Stimulated activated CD4-positive, alpha-beta T cell treated with anti-CD3 and anti-CD28 coated beads, TNF-alpha, amount 100 ng/mL, for 48 hours (primary cell): ENCODE measurements around the gene PRKAG2.
"Not testable (repeated sequence)": the region's sequence is repeated elsewhere in the genome, so short reads cannot be mapped to it uniquely, and the experiment has no call there.

Experiments used
- DNase-seq, 3 donors: peaks; one replicate each; pipeline ENCODE4 v3.0.0-alpha.2; 2020; ENCODE audit warnings: low read depth in 3 of 3

The PRKAG2 gene

GRCh38 chr7:151786241-151786640, 90.7 kb downstream of the PRKAG2 start:
- DNase-seq: no peak

GRCh38 chr7:151785681-151785965, 91.3 kb downstream of the PRKAG2 start:
- no peak for DNase-seq

GRCh38 chr7:151784853-151785680, 91.8 kb downstream of the PRKAG2 start:
- DNase-seq: no peak

DNA sequence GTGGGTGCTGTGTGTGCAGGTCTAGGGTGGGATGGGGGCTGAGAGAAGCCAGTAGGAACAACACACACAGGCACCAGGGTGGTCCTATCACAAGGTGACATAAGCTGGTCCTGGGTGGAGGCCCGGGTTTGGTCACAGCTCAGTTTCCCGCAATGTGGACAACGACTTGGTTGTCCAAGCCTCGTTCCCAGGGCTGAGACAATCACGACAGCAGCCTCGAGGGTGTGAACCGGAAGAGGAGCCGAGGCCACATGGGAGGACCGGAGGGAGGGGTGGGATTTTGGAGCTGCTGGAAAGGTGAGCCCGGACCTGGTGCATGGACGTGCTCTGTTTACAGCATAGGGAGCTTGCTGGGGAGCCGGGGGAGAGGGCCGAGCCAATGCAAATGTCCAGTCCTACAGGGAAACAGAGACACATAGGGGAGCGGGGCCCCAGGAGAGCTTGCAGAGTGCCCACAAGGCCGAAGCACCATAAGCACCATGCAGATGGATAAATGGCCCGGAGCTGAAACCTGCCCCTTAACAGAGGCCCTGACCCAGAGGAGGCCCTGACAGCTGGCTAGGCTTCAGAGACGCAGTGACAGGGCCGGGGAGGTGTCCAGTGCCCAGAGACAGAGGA, 92.8 kb downstream of the PRKAG2 start:
- no peak for DNase-seq

GRCh38 chr7:151782598-151783448, 94.1 kb downstream of the PRKAG2 start:
- peak; percentile 42 to 65 (median 53) for DNase-seq

DNA sequence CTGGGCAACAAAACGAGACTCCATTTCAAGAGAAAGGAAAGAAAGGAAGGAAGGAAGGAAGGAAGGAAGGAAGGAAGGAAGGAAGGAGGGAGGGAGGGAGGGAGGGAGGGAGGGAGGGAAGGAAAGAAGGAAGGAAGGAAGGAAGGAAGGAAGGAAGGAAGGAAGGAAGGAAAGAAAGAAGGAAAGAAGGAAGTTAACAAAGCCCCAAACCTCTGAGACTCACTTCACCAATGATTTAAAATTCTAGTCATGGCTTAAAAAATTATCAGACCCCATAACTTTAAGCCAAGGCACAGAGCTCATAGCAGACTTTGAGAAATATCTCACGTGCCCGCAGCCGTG, 94.7 kb downstream of the PRKAG2 start:
- DNase-seq: not testable (repeated sequence)

DNA sequence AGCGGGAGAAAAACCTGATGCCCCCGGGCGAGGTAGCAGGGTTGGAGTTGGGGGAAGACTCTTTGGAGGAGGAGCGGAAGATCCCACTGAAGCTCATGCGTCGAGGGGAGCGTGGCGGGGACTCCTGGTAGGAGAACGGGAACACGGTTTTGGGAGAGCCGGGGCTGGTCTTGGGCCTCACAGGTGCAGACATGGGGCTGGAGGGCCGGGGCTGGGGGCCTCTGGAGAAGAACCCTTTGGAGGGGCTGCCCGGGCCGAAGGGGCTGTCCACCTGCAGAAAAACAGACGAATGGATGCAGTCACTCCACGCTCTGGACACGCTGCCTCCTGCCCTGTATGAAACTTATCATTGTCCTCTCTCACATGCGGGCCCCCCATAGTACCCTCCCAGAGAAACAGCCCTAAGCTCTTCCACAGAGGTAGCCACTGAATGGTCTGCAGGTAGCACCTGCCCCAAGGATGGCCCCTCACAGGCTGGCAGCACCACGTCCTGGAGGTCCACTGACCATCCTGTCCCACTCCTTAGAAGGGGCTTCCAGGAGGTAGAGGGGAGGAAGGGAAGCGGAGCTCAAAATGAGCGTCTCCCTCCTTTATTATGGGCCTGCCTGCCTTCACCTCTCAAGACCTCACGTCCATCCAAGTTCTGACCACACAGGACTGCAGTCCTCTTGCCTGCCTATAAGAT, 95.6 kb downstream of the PRKAG2 start:
- DNase-seq: no peak

- DNase-seq: no peak
Observed at GRCh38 chr7:151780631-151781030, 96.3 kb downstream of the PRKAG2 start.

DNA sequence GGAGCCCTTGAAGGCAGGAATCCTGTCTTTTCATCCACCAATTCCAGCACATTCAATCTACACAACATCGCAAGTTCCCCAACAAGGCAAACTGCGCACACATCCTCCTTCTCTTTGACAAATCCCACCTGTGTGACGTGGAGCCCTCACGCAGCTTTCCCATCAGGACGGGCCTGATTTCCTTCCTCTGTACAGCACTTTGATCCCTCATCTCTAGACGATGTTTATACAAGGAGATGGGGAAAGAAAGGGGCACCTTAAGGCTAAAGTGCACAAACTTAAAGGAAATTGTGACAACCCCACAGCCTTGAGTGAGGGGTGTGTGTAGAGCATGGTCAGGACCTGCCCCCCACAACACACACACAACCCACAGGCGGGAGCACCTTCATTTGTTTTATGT, 97.2 kb downstream of the PRKAG2 start:
- no peak for DNase-seq

GRCh38 chr7:151779255-151779654, 97.7 kb downstream of the PRKAG2 start:
- DNase-seq: no peak

- no peak for DNase-seq
Observed at GRCh38 chr7:151777908-151778670, 98.8 kb downstream of the PRKAG2 start.

DNA sequence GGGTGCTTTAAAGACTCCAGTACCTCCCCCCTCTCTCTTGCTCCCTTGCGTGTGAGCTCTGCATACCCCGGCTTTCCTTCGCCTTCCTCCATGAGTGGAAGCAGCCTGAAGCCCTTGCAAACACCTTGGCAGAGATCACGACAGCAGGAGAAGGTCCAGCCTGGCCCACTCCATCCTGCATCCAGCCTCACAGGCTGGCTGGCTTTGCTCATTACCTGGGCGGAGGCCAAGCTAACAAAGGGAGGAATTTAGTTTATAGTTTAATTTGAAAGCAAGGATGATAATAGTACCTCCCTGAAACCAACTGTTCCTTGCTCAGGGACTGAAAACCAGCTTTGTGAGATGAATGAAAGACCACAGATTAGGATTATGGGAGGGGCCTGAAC, 99.4 kb downstream of the PRKAG2 start:
- DNase-seq: no peak

- DNase-seq: no peak
Observed at GRCh38 chr7:151776876-151777494, 99.9 kb downstream of the PRKAG2 start.

DNA sequence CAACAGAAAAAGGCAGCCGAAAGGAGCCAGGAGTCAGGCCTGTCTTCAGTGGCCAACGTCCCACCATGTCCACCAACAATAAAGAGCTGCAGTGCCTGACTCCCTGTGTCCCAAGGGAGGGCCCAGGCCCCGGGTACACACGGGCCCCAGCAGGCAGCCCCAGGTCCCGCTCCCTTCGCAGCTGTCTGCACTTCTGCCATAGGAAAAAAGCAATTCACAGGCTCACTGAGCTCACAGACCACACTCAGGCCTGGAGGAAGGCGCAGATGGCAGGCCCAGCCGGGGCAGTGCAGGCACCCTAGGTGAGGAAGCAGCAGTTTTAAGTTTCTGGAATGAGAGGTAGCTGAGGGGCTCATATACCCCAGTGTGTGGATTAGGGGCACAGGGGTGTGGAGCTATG, 100.5 kb downstream of the PRKAG2 start:
- no peak for DNase-seq

GRCh38 chr7:151775547-151776443, 101.1 kb downstream of the PRKAG2 start:
- no peak for DNase-seq

DNA sequence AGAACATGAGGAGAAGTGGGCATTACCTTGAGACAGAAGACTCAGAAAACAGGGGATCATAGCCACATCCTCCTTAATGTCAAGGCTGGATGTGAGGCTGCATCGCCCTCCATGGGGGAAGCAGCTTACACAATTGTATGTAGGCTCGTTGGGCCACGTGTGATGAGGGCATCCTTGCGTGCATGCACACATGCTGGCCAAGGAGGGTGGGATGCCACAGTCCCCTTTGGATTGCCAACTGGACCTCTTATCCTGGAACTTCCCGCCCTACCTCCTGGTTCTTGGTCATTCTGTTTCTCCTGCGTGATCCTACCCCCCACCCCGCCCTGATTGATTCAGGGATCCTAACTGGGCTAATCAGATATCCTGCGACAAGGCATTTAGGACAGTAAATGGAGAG, 102.0 kb downstream of the PRKAG2 start:
- DNase-seq: no peak

DNA sequence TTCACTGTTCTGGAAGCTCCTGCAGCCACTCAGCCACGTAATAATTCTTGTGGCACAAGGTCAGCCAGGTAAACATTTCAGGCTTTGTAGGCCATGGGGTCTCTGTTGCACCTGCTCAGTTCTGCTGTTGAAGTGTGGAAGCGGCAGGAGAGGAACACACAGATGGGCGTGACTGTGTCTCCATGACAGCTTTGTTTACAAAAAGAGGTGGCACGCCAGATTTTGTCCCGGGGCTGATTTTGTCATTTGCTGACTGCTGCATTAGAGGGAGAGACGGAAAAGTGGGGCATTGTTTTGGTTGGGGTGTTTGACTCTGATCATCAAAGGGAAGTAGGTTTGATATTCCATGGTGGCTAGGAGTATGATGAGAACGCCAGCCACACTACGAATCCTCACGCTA, 103.1 kb downstream of the PRKAG2 start:
- no peak for DNase-seq

DNA sequence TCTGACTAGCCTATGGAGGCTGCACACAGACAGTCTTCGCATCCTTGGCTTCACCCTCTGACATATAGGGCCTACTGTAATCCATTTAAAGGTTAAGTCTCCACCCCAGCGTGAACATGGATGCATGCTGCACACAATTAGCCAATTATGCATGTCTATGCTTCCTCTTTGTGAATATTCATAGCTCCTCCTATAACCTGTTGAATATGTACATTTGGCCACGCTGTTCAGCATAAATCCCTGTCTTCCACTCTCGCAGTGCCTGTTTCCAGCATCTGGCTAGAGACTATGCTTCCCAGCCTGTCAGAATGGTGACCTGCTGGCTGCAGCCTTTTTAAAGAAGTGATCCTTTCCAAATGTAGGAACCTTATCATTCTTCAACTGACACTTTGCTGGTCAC, 106.7 kb downstream of the PRKAG2 start:
- DNase-seq: no peak

GRCh38 chr7:151769188-151769821, 107.6 kb downstream of the PRKAG2 start:
- peak in 1 of 3 donors; percentile 14 for DNase-seq

- DNase-seq: no peak
Observed at GRCh38 chr7:151768805-151769187, 108.1 kb downstream of the PRKAG2 start.
